Left ventricle myocardium inferior (tissue), 1 donor: ENCODE results near the gene TNFAIP2. TPM values are rescaled to one million over a fixed set of nuclear protein-coding genes. Genes with fewer than 3 reads are reported as not detected.
"Not testable (repeated sequence)": the region's sequence is repeated elsewhere in the genome, so short reads cannot be mapped to it uniquely, and the experiment has no call there.

Experiments used
- DNase-seq: peaks from one replicate; pipeline ENCODE4 v3.0.0-alpha.2; 2020
- H3K27ac ChIP-seq: fragments of 200-600 bp; replicated peaks from 2 replicates; pipeline ENCODE4 v1.8.0; 2021
- H3K27me3 ChIP-seq: fragments of 200-600 bp; 2 replicates; pipeline ENCODE4 v1.8.0; 2021; ENCODE audit warnings: low read depth
- H3K36me3 ChIP-seq: fragments of 200-600 bp; 2 replicates; pipeline ENCODE4 v1.8.0; 2021
- H3K4me1 ChIP-seq: fragments of 200-600 bp; 2 replicates; pipeline ENCODE4 v1.8.0; 2021
- H3K4me3 ChIP-seq: fragments of 200-600 bp; 2 replicates; pipeline ENCODE4 v1.8.0; 2021; ENCODE audit warnings: mild to moderate bottlenecking, moderate library complexity
- H3K9me3 ChIP-seq: fragments of 200-600 bp; replicated peaks from 2 replicates; pipeline ENCODE4 v1.8.0; 2021
- CTCF ChIP-seq: fragments of 200-600 bp; IDR thresholded peaks from 2 replicates; pipeline ENCODE4 v1.8.0; 2021; ENCODE audit warnings: antibody characterized with exemption, mild to moderate bottlenecking, borderline replicate concordance
- intact Hi-C: fragments of 100-400 bp; cut with micrococcal nuclease; formaldehyde crosslinking; loops from one replicate; pipeline ENCODE4 v1.11.0; 2022
- total RNA-seq: library from RNA; stranded (reverse); fragmentation: NEBNext Ultra II Directional; extraction: Animal tissue kit (Norgen Biotek cat#: 25700); gene quantifications from one replicate; pipeline ENCODE4 v1.2.1, GENCODE V29; 2021
- donor health status: DM: no; HTN: yes; CAD: no; lungs with severe emphysema.

The TNFAIP2 gene
- total RNA-seq, 1 donor from 2014 or later, result 40.1 TPM

- intact Hi-C loops, result no loop called here
- Histone ChIP-seq H3K36me3 (no peaks in the 10 kb centered on the region), H3K9me3 (no peaks in the 10 kb centered on the region), H3K4me3 (no peak overlapping the region), H3K4me1 (peaks cover 3% of the 10 kb centered on the region), H3K27ac (no peak overlapping the region), H3K27me3 (no peaks in the 10 kb centered on the region)
- no peak for DNase-seq
- no peak for TF ChIP-seq CTCF
These were observed 37.8 kb downstream of the TNFAIP2 start for GRCh38 chr14:103161054-103161397.

- no peak overlapping the region for H3K4me3 ChIP-seq
- no peak for TF ChIP-seq CTCF
- peaks cover 3% of the 10 kb centered on the region for H3K4me1 ChIP-seq
- intact Hi-C loops, result no loop called here
- no peak for DNase-seq
- H3K27ac ChIP-seq, result no peak overlapping the region
- H3K36me3 ChIP-seq, result no peaks in the 10 kb centered on the region
- H3K27me3 ChIP-seq, result no peaks in the 10 kb centered on the region
- peaks cover 4% of the 10 kb centered on the region for H3K9me3 ChIP-seq
These were observed 39.9 kb downstream of the TNFAIP2 start for GRCh38 chr14:103163199-103163598.

DNA sequence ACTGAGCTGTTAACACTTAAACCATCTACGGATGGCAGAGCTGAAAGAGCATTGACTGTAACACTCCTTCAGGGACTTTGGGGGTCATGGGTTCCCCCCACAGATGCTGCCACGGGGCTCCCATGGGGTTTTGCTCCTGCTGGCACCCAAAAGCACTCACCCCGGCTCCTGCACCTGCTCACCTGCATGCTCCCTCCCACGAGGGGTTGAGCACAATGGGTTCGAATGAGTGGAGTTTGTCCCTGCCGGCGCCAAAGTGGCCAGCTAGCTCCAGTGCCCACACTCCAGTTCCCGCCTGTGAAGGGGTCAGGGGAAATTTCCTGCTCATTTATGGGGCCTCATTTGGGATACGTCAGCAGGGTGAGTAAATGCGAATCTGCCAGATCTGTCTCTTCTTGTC is 40.7 kb downstream of the TNFAIP2 start:
- H3K27ac ChIP-seq, result no peak overlapping the region
- DNase-seq, result no peak
- H3K4me3 ChIP-seq, result no peak overlapping the region
- peaks cover 3% of the 10 kb centered on the region for H3K4me1 ChIP-seq
- TF ChIP-seq CTCF, result no peak
- intact Hi-C loops, result no loop called here
- H3K27me3 ChIP-seq, result no peaks in the 10 kb centered on the region
- H3K36me3 ChIP-seq, result no peaks in the 10 kb centered on the region
- peaks cover 12% of the 10 kb centered on the region for H3K9me3 ChIP-seq

DNA sequence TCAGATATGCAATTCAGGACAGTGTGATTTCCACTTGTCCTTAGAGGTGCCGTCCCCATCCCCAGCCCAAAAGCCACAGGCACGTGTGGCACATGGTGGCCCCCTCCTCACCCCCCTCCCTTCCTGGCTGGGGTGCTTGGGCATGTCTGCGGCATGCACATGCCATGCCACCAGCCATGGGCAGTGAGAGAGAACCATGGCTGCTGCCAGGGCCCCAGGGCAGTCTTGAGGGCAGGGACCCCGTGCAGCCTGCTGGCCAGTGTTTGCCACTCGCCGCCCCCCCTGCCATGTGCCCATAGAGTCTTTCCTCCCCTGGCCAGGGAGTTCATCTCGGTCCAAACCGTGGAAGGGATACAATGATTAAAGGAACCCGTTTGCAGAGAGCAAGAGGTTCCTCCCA is 41.5 kb downstream of the TNFAIP2 start:
- peaks cover 19% of the 10 kb centered on the region for H3K9me3 ChIP-seq
- no peak overlapping the region for H3K27ac ChIP-seq
- intact Hi-C loops, result no loop called here
- H3K36me3 ChIP-seq, result no peaks in the 10 kb centered on the region
- H3K4me1 ChIP-seq, result peaks cover 3% of the 10 kb centered on the region
- H3K27me3 ChIP-seq, result no peaks in the 10 kb centered on the region
- H3K4me3 ChIP-seq, result no peak overlapping the region
- no peak for DNase-seq
- no peak for TF ChIP-seq CTCF

GRCh38 chr14:103165323-103165722 is 42.1 kb downstream of the TNFAIP2 start:
- Histone ChIP-seq H3K9me3 (peaks cover 25% of the 10 kb centered on the region), H3K4me3 (no peak overlapping the region), H3K27me3 (no peaks in the 10 kb centered on the region), H3K4me1 (peaks cover 3% of the 10 kb centered on the region), H3K27ac (no peak overlapping the region), H3K36me3 (no peaks in the 10 kb centered on the region)
- intact Hi-C loops, result no loop called here
- DNase-seq, result no peak
- no peak for TF ChIP-seq CTCF

- no peaks in the 10 kb centered on the region for H3K36me3 ChIP-seq
- intact Hi-C loops, result no loop called here
- DNase-seq, result no peak
- H3K9me3 ChIP-seq, result peaks cover 66% of the 10 kb centered on the region
- no peaks in the 10 kb centered on the region for H3K27me3 ChIP-seq
- no peak overlapping the region for H3K27ac ChIP-seq
- no peak overlapping the region for H3K4me3 ChIP-seq
- TF ChIP-seq CTCF, result no peak
- H3K4me1 ChIP-seq, result no peaks in the 10 kb centered on the region
These were observed 46.7 kb downstream of the TNFAIP2 start for GRCh38 chr14:103169954-103170353.

DNA sequence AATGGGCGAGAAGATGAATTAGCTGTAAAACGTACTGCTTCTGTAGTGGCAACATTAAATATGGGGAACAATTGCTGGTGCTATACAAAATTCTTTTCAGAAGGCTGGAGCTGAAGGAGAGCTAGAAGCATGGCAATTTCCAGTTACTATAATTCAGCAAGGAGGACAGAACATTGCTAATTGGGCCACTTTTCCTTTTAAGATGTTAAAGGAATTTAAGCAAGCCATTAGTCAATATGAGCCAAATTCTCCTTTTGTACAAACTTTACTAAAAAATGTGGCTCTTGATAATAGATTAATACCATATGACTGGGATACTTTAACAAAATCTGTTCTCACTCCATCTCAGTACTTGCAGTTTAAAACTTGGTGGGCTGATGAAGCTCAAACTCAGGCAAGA is 47.9 kb downstream of the TNFAIP2 start:
- peaks cover 74% of the 10 kb centered on the region for H3K9me3 ChIP-seq
- DNase-seq, intact Hi-C loops: not testable (repeated sequence)

More for the DNA sequence above, 47.9 kb downstream of the TNFAIP2 start:
- not testable (repeated sequence) for H3K4me1 ChIP-seq, H3K36me3 ChIP-seq, H3K4me3 ChIP-seq, H3K27me3 ChIP-seq, H3K27ac ChIP-seq
